NCI-H1417 treated with DMSO at 0.1 percent for 48 hours (cell line): ENCODE measurements around the gene PHACTR3.

Experiments used
- DNase-seq: peaks from one replicate; lab custom pipeline; 2025; lab: John Stamatoyannopoulos, UW

Gene PHACTR3

GRCh38 chr20:59800309-59800708 is 196.0 kb downstream of the PHACTR3 start:
- DNase-seq, result no peak

GRCh38 chr20:59802018-59802417 is 197.7 kb downstream of the PHACTR3 start:
- DNase-seq, result no peak

GRCh38 chr20:59802471-59803221 is 198.3 kb downstream of the PHACTR3 start:
- DNase-seq, result no peak

GRCh38 chr20:59804347-59804746 is 200.0 kb downstream of the PHACTR3 start:
- no peak for DNase-seq

- DNase-seq, result no peak
Observed at GRCh38 chr20:59804871-59805665, 200.7 kb downstream of the PHACTR3 start.

GRCh38 chr20:59805786-59806577 is 201.6 kb downstream of the PHACTR3 start:
- no peak for DNase-seq

GRCh38 chr20:59806578-59806975 is 202.2 kb downstream of the PHACTR3 start:
- no peak for DNase-seq

GRCh38 chr20:59807909-59808728 is 203.8 kb downstream of the PHACTR3 start:
- no peak for DNase-seq

- no peak for DNase-seq
Observed at GRCh38 chr20:59808729-59809381, 204.5 kb downstream of the PHACTR3 start.

GRCh38 chr20:59809630-59810448 is 205.5 kb downstream of the PHACTR3 start:
- no peak for DNase-seq

GRCh38 chr20:59810449-59811187 is 206.3 kb downstream of the PHACTR3 start:
- no peak for DNase-seq

GRCh38 chr20:59811681-59812171 is 207.4 kb downstream of the PHACTR3 start:
- no peak for DNase-seq

- DNase-seq, result no peak
Observed at GRCh38 chr20:59812286-59813125, 208.2 kb downstream of the PHACTR3 start.

GRCh38 chr20:59813126-59813947 is 209.0 kb downstream of the PHACTR3 start:
- no peak for DNase-seq

- no peak for DNase-seq
Observed at GRCh38 chr20:59813948-59814839, 209.9 kb downstream of the PHACTR3 start.

- DNase-seq, result no peak
Observed at GRCh38 chr20:59814840-59815340, 210.6 kb downstream of the PHACTR3 start.
